Measurements from ENCODE around the gene MAGI1. TPM values are rescaled to one million over a fixed set of nuclear protein-coding genes. Genes with fewer than 3 reads are reported as not detected.
"Not testable (repeated sequence)": the region's sequence is repeated elsewhere in the genome, so short reads cannot be mapped to it uniquely, and the experiment has no call there.

Gene MAGI1
- total RNA-seq, 1 donor from 2014 or later, result 74.8 TPM

DNA sequence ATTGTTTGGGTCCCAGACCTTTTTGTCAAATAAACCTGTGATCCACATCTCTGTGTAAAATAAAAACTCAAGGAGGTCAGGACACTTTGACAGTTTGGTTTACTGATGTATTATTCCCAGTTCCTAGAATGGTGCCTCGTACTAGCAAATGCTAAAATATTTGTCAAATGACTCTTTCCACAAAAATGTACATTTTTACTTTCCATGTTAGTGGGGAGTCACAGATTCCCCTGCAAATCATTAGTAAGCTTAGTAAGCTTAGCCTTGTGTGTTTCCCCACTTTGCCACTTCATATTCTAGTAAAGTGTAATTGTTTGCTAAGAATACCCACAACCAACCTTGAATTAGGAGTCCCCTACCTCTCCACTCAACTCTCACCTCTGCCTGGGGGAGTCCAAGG is 2.4 kb upstream of the MAGI1 start:
- no peak for DNase-seq (ENCODE audit: low spot score)

DNA sequence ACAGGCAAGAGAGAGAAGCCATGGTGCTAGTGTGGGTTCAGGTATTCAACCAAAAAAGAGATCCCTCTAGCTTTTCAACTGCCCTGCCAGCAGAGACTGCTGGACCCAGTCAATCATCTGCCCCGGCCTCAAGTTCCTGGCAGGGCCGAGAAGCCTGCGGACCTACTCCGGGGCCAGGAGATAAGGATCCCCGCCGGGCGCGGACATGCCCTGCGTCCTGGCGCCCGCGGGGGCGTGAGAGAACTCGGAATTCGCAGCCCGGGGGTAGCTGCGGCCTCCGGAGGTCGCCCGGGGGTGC is 821 bp upstream of the MAGI1 start:
- DNase-seq (ENCODE audit: low spot score), result no peak

DNA sequence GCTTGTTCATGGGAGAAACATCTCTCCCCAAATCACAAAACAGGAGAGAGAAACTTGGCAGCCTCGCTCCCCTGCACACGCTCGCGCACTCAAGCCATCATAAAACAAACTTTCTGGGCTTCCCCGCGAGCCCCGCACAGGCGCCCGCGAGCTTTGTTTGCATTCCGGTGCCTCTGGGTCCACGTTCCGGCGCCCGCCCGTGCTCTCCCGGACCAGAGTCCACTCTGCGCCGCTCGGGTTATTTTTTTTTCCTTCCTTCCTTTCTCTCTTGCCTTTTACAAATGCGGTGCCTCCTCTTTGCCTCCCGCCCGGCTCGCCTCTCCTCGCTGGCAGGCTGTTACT is 363 bp downstream of the MAGI1 start:
- DNase-seq (ENCODE audit: low spot score), result no peak

DNA sequence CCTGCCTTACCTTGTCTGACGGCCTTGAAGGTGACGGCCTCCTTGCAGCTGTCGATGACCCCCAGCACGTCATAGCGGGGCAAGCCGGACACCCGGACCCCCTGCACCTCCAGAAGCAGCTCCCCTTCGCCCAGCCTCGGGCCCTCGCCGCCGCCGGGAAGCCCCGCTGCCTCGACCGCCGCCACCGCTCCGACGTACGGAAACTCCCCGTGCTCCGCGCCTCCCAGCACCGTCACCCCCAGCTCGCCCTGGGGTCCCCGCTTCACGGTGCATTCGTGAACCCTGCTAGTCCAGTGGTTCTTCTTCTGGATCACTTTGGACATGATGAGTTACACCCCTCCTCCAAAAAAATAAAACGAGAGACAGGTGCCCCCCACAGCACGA is 740 bp downstream of the MAGI1 start:
- no peak for DNase-seq (ENCODE audit: low spot score)

DNA sequence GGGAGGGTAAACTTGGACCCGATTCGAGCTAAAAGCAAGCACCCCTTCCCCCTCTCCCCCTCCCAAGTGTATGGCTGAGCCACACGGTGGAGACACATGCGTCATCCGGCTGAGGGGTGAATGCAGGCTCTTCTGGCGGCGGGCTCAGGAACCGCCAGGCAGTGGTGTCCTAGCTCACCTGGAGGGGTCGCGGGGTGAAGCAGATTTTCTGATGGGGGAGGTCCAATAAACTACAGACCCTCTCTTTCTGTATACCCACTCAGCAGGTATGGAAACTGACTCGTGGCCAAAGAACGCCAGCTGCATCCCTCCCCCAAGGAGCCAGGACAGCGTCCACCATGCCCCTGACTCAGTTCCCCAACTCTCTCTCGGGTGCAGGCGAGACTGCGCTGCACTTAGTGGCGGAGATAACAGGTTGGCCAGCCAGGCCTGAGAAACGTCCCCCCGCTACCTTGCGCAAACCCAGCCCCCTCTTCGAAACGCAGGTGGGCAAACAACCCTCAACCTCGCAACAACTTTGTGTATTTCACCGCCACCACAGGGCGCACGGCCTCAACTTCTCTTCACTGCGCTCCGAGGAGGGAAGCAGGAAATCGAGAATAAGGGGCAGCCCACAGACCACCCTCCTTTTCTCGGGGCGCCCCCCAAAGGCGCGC is 1.3 kb downstream of the MAGI1 start:
- no peak for DNase-seq (ENCODE audit: low spot score)

DNA sequence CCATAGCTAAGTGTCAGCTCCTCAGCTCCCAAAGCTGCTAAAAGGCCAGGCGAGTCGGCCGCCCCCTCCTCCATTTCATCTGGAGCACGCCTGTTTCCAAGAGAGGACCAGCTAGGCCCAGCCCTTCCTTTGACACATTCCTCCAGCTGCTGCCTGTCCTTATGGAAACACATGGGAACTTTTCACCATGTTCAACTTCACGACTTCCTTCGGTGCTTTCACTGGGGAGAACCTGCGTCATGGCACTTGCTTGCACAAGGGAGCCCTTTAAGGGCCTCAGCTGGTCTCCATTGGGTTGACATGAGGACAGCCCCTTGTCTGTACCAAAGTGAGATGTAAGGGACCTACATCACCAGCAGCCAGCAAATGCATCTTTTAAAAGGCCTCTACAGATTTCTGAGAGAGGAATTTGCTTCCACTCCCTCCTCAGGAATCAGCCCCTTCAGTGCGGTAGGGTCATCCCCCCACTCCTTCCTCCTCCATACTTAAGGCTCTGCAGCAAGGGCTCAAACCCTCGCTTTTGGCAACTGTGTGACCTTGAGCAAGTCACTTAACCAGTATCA is 2.1 kb downstream of the MAGI1 start:
- DNase-seq (ENCODE audit: low spot score), result no peak

DNA sequence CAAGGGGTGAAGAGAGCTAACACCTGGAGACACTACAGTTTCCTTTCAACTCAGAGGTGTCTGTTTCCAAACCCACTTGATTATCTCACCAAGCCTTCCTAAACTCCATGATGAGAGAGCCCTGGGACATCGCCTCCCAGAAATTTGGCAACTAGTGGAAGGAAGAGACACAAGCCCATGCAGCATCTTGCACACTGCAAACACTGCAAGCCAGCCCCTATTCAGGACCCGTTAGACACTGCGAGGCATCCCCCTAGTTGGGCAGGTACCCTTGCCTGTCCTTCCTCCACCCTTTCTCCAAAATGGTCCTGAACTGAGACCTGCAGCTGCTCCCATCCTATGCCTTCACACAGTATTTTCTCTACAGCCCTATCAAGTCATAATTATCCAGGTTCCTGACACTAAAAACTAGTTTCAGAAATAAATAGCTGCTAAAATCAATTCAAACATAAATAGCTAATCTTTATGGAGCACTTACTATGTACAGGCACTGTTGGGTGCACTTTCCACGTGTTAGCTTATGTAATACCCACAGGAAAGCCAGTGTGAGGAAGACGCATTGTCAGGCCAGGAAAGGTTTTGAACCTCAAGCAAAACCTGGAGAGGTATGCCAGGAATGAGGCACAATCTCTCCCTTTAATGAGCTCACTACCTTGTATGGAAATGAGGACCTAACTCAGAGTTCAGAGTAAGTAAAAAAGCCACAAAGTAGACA is 2.8 kb downstream of the MAGI1 start:
- no peak for DNase-seq (ENCODE audit: low spot score)

DNA sequence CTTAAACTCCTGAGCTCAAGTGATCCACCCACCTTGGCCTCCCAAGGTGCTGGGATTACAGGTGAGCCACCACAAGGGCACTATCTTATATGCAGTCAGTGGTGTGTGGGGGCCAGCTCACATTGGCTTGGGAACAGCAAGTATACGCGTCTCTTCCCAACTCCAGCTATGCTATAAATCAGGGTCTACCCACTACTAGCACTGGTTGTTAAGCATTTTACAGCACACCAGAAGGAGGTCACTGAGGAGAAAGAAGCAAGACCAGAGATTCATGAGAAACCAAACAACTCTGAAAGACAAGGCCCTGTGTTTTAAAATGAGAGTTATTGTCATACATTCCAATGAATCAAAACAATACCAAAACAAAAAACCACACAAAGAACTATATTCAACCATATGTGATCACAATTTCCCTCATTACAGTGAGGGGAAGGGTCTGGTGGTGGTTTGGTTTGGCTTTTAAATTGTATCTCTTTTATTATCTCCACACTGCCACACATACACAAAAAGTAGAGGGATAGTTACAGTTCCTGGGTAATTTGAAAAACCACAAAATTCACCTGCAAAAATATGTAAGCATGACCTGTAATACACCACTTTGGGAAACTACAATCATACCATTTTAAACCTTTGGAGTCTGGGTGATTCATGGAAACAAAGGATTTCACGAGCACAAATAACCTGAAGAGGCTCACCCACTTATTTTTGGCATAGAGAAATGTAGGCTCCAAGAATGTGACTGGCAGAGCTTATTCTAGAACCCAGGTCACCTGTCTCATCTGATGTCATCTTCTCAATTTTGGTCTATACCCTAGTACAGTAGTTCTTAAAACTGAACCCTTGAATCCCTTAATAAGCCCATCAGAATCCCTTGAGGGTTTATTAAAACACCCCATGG is 5.2 kb downstream of the MAGI1 start:
- DNase-seq (ENCODE audit: low spot score), result no peak

DNA sequence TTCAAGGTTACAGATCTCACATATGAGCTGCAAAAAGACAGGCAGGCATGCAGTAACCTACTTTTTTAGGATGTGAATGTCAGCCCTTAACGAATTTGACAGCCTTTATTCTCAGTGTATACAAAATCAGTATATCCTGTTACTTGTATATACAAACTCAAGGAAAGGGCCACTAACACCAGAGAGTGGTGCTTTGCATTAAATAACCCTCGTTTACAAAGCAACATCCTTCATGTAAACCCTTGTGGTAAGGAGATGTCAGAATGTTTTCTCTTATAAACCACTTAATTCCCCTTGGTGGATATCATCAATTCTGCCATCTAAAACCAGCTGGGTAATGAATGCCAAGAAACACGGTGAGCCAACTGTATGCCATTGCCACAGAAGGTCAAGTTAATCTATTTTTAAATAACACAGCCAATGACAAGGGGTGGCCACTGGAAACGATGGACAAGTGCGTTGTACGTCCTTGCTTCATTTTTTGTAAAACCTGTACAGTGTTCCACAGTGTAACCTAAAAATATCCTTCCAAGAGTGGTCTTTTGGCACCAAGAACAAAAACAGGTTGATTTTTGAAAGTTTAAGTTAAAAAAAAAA is 7.5 kb downstream of the MAGI1 start:
- no peak for DNase-seq (ENCODE audit: low spot score)

DNA sequence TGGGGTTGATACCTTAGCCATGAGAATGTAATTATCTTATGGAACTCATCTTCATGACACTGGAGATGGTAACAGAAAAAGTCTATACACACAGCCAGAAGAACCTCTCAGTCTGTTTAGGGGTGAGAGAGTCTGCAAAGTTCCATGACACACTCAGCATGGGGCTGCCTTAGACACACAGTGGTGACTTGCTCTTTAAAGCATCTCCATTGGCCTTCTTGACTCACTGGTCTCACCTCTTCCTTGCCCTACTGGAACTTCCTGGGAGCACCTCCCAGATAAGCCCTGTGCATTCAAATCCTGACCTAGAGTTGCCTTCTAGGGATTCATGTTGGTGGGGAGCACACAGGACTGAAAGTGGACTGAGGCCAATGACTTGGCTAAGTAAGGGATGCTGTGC is 9.3 kb downstream of the MAGI1 start:
- no peak for DNase-seq (ENCODE audit: low spot score)

DNA sequence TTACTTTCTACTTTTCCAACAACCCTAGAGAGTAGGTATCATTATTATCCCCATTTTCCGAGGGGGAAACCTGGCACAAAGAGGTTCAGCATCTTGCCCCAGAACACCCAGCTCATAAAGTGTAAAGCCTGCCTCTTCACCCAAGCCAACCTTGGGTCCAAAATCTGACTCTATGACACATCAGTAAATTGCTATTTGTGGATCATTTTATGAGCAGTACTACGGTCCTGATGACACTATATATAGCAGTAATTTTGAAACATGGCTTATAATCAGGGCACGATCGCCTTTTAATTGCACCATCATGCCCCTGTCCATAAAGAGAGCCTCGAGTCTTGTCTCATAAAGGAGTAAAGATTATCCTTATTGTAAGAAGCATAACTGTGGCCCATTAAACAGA is 9.7 kb downstream of the MAGI1 start:
- DNase-seq (ENCODE audit: low spot score), result no peak

DNA sequence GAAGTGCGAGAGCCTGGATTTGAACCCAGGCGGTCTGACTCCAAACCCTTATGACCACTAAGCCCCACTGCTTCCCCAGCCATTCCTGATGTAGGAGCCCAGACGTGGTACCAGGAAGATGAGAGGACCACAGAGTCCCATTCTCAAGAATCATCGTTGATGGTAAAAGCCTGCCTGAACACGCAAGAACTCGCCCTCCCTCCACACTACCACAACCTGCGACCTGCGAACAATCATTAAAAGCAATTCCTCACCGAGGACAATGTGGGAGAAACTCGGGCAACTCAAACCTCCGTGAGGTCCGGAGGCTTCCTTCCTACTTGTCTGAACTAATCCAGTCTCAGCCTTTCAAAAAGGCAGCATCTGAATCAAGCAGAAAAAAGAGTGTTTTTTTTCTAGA is 10.3 kb downstream of the MAGI1 start:
- no peak for DNase-seq (ENCODE audit: low spot score)

DNA sequence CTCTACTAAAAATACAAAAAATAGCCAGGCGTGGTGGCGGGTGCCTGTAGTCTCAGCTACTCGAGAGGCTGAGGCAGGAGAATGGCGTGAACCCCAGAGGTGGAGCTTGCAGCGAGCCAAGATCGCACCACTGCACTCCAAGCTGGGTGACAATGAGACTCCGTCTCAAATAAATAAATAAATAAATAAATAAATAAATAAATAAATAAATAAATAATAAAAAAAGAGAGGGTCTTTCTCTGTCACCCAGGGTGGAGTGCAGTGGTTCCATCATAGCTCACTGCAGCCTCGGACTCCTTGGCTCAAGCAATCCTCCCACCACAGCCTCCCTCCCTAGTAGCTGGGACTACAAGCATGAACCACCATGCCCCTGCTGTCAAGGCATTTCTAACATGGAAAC is 11.6 kb downstream of the MAGI1 start:
- not testable (repeated sequence) for DNase-seq (ENCODE audit: low spot score)

DNA sequence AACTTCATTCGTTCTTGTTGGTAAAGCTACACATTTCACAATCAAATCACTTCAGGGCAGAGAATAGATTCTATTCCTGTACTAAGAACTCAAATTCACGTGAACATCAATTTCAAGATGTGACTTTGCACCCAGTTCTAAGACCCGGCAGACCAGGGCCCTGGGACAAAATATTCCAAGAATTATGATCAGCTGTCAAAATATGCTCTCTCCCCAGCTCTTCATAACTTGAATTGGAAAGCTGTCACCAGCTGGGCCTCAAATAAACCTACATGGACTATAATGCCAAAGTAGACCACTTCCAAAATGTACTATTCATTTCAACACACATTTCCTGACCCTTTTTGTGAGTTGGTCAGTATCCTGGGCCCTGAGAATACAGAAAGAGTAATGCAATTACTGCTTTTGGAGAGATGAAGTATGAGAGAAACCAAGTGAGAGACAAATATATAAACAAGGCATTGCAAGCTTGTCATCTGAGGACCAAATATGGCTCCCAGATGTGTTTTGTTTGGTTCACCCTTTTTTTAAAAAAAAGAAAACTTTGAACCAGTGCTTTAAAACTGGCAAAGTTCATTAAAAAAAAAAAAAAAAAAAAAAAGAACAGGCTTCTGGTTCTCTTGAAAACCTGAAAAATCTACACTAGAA is 14.9 kb downstream of the MAGI1 start:
- no peak for DNase-seq (ENCODE audit: low spot score)

DNA sequence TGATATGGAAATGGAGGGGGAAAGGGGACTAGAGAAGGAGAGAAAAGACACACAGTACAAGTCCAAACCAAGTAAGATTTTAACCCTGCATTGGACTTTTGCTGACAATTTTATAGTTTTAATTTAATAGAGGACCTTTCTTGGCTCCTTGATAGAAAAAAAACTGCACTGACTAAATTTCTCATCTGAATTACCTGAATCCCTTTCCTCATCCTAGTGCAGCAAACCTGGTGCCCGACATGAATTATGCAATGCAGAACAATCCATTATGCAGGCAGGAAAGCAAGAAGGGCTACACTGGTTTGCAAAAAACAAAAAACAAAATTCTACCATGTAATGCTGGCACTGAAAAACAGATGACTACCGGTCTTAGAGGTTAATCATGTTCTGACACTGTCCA is 15.5 kb downstream of the MAGI1 start:
- DNase-seq (ENCODE audit: low spot score), result no peak

DNA sequence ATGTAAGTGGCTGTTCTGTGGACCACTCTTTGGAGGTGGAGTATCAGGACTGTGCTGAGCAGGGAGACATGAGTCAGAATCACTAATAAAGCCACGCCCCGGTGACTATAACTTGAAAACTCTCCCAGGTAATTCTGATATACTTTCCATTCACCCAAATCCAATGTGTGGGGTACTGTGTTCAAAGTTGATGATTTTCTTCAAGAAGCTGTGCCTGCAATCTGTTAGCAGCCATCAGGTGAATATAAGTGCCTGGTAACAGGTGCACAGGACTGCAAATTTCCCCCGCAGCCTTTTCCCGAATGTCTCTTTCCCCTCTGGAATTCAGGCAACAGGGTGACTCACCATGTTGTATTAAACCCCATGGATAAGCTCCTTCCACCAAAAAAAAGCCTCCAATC is 17.0 kb downstream of the MAGI1 start:
- DNase-seq (ENCODE audit: low spot score), result no peak

DNA sequence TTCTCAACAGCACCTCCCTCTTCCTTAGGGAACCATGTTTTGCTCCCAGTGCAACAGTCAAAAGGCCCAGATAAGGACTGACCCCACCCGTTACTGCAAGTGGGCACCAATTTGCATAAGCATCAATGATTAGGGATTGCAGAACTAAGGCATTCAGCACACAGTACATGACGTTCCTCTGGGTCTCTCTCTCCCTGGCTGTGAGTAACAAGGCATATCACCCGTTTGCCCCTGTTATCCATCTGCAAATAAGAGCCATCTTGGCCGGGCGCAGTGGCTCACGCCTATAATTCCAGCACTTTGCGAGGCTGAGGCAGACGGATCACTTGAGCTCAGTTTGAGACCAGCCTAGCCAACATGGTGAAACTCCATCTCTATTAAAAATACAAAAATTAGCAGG is 18.8 kb downstream of the MAGI1 start:
- DNase-seq (ENCODE audit: low spot score), result no peak

DNA sequence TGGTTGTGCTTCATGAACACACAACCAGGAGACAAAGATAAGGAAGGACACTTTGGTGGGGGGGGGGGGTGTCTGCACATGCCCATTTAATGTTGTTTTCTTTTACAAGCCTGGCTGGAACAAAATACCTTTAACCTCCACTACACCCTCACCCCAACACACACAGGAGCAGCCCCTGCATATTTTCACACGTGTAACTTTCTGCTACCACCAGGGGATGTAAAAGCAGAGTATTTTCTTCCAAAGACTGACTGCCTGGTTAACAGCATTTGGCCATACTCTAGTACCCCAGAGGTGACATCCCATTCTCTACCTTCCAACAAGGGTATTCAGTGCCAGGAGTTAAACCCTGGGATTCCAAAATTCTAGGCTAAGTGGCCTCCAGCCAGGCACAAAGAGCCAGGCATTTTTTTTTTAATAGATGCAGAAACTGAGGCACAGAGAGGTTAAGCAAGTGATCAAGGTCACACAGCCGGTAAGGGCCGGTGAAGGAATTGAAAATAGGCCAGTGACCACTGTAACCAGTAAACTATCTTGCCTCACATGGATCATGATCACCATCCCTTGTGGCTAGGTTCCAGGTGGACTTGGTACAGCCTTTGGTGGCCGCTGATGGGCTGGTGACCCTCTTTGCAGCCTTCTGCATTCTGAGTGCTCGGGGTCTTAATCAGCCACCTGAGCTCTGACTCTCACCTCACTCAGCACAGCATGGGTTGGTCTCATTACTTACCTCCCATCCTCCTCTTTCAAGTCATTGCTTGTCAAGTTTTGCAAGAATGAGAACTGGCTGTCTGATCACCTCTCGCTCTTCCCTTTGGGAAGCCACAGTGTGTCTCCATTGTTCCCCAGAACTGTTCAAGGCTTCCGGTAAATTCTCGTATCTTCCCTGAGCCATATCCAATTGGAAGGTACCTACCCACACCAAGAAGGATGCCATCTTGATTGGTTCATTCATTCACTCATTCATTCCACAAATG is 20.4 kb downstream of the MAGI1 start:
- no peak for DNase-seq (ENCODE audit: low spot score)

DNA sequence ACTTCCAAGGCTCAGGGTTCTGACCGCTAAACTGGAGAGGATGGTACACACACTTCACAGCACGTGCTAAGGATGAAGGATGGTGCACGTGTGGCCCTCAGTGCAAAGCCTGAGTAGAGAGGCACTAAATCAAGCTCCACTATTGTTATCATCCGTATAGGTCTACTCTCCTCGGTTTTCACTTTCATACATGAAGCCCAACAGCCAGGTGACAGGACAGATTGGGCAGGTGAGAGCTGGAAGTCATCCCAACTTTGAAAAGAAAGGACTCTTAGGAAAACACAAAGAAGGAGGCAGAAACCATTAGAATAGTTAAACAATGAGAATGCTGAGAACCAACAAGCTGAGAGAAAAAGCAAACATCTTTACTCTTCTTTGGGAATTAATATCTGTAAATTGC is 21.1 kb downstream of the MAGI1 start:
- DNase-seq (ENCODE audit: low spot score), result no peak

DNA sequence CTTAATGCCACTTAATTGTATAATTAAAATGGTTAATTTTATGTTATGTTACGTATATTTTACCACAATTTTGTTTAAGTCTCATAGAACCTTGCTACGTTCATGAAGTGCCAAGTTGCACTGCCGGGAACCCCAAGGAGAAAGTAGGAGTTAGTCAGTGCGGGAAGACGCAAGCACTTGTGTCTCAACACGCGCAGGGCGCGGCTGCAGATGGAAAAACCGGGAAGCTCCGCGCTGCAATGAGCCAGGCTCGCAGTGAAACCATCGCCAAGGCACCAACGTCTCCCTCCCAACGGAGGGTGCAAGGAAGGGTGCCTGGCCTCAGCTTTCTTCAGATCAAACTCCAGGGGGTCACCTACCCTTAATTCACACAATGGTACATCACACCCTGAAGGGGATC is 21.6 kb downstream of the MAGI1 start:
- DNase-seq (ENCODE audit: low spot score), result no peak
